Measurements from ENCODE around the gene DOK4. TPM values are rescaled to one million over a fixed set of nuclear protein-coding genes. Genes with fewer than 3 reads are reported as not detected.
A peak's percentile ranks its signal among the peaks of the same experiment; 100 is the strongest.

DOK4 gene
- total RNA-seq = 123 TPM

- peak; percentile 75 for DNase-seq (ENCODE audit: low spot score)
Measured at GRCh38 chr16:57485916-57486857, at the start of gene DOK4. DOK4 (minus strand) TSS chr16:57486493; CDS start chr16:57479507, 6,986 bp downstream.

- DNase-seq (ENCODE audit: low spot score) = peak; percentile 94
Measured at GRCh38 chr16:57535680-57536305, 49.5 kb upstream of the DOK4 start.

GRCh38 chr16:57534881-57535658, 48.8 kb upstream of the DOK4 start:
- no peak for DNase-seq (ENCODE audit: low spot score)

- no peak for DNase-seq (ENCODE audit: low spot score)
Measured at GRCh38 chr16:57534337-57534880, 48.1 kb upstream of the DOK4 start.

GRCh38 chr16:57533431-57534336, 47.4 kb upstream of the DOK4 start:
- DNase-seq (ENCODE audit: low spot score) = no peak

- DNase-seq (ENCODE audit: low spot score) = no peak
Measured at GRCh38 chr16:57532266-57532625, 46.0 kb upstream of the DOK4 start.

GRCh38 chr16:57531635-57532265, 45.5 kb upstream of the DOK4 start:
- DNase-seq (ENCODE audit: low spot score) = no peak

- no peak for DNase-seq (ENCODE audit: low spot score)
Measured at GRCh38 chr16:57531253-57531575, 44.9 kb upstream of the DOK4 start.

- no peak for DNase-seq (ENCODE audit: low spot score)
Measured at GRCh38 chr16:57530522-57531252, 44.4 kb upstream of the DOK4 start.

- peak; percentile 58 for DNase-seq (ENCODE audit: low spot score)
Measured at GRCh38 chr16:57530104-57530521, 43.8 kb upstream of the DOK4 start.

GRCh38 chr16:57529391-57530103, 43.3 kb upstream of the DOK4 start:
- DNase-seq (ENCODE audit: low spot score) = no peak

- DNase-seq (ENCODE audit: low spot score) = peak; percentile 59
Measured at GRCh38 chr16:57528499-57529390, 42.5 kb upstream of the DOK4 start.

- no peak for DNase-seq (ENCODE audit: low spot score)
Measured at GRCh38 chr16:57527610-57528360, 41.5 kb upstream of the DOK4 start.

- no peak for DNase-seq (ENCODE audit: low spot score)
Measured at GRCh38 chr16:57527027-57527426, 40.7 kb upstream of the DOK4 start.

GRCh38 chr16:57526498-57526897, 40.2 kb upstream of the DOK4 start:
- DNase-seq (ENCODE audit: low spot score) = no peak

GRCh38 chr16:57525761-57526160, 39.5 kb upstream of the DOK4 start:
- DNase-seq (ENCODE audit: low spot score) = no peak

- DNase-seq (ENCODE audit: low spot score) = no peak
Measured at GRCh38 chr16:57522960-57523359, 36.7 kb upstream of the DOK4 start.

Measured in mucosa of gallbladder (tissue), 1 donor.